Astrocyte of the spinal cord (primary cell): ENCODE measurements around the gene RASGEF1C.

Experiments
- DNase-seq: peaks from one replicate; pipeline ENCODE4 v3.0.0; 2011; ENCODE audit warnings: low read depth, low spot score
- H3K4me3 ChIP-seq: 2 replicates; pipeline ENCODE4 v1.5.1; 2011; ENCODE audit warnings: low read depth, mild to moderate bottlenecking, low read length, moderate library complexity
- in situ Hi-C: cut with HindIII; loops from 2 replicates; pipeline ENCODE4 v1.10.0; 2017; ENCODE audit warnings: low sequenced_read_pairs
- TF ChIP-seq, protein P1 (sequence below): IDR thresholded peaks from 2 replicates; pipeline ENCODE4 v1.5.1; 2012; ENCODE audit warnings: low read depth, mild to moderate bottlenecking, low read length, inconsistent platforms

RASGEF1C gene

DNA sequence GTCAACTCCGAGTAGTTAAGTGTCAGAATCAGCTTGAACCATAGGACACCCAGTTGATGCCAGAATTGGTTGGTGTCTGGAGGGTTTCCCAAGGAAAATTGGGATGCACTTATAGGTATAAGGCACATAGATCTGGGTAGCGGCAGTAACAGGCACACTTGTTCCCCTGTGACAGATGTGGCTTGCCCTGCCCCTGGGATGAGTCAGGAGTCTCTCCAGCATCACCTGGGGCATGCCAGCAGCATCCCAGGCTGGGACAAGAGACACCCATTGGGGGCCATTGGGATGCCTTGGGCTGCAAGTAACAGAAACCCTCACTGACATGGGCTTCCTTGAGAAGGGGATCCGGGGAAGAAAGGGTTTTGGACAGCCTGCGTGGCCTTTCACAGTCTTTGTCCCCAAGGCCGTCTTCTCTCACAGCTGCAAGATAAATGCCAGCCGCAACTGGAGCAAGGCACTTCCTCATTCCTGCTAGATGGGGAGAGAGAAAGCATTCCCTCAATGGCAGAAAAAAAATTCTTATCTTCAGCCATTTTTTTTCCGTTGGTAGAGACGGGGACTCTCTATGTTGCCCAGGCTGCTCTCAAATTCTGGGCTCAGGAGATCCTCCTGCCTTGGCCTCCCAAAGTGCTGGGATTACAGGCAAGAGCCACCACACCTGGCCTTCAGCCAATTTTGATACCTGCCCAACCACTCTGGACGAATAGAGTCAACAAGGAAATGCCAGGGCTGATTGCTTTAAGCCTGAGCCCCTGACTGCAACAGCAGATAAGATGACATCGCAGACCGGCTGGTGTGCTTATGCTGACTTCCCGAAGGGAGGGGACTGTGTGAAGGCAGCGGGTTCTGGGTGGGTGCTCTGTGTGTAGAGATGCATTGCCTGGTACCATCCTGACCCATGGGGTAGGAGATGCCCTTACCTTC lies 124.1 kb downstream of the RASGEF1C start:
- DNase-seq = no peak
- TF ChIP-seq, protein P1, sequence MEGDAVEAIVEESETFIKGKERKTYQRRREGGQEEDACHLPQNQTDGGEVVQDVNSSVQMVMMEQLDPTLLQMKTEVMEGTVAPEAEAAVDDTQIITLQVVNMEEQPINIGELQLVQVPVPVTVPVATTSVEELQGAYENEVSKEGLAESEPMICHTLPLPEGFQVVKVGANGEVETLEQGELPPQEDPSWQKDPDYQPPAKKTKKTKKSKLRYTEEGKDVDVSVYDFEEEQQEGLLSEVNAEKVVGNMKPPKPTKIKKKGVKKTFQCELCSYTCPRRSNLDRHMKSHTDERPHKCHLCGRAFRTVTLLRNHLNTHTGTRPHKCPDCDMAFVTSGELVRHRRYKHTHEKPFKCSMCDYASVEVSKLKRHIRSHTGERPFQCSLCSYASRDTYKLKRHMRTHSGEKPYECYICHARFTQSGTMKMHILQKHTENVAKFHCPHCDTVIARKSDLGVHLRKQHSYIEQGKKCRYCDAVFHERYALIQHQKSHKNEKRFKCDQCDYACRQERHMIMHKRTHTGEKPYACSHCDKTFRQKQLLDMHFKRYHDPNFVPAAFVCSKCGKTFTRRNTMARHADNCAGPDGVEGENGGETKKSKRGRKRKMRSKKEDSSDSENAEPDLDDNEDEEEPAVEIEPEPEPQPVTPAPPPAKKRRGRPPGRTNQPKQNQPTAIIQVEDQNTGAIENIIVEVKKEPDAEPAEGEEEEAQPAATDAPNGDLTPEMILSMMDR = no peak
- in situ Hi-C loops = no loop called here
- no peak overlapping the region for H3K4me3 ChIP-seq

DNA sequence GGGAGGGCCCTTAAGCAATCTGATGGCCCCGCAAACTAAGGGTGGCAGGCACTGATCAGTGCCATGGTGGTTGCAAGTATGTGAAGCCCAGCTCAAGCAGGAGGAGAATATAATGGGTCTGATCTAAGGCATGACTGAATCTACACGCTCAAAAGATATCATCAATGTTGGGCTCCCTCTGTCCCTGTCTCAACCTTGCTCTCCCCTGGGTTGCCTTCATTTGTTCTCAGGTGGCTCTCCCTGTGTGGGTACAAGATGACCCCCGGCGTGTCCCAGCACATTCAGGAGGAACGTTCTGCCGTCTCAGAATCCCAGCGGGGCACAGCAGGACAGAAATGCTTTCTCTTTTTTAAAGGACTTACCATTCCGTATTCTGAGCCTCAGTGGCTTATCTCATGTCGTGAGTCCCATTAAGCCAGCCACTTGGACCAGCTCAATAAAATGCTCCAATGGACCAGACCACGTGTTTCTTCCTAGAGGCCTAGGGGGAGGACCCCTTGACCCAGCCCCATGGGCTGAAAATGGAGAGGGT lies 125.4 kb downstream of the RASGEF1C start:
- no peak for DNase-seq
- TF ChIP-seq, protein P1 = no peak
- in situ Hi-C loops = no loop called here

DNA sequence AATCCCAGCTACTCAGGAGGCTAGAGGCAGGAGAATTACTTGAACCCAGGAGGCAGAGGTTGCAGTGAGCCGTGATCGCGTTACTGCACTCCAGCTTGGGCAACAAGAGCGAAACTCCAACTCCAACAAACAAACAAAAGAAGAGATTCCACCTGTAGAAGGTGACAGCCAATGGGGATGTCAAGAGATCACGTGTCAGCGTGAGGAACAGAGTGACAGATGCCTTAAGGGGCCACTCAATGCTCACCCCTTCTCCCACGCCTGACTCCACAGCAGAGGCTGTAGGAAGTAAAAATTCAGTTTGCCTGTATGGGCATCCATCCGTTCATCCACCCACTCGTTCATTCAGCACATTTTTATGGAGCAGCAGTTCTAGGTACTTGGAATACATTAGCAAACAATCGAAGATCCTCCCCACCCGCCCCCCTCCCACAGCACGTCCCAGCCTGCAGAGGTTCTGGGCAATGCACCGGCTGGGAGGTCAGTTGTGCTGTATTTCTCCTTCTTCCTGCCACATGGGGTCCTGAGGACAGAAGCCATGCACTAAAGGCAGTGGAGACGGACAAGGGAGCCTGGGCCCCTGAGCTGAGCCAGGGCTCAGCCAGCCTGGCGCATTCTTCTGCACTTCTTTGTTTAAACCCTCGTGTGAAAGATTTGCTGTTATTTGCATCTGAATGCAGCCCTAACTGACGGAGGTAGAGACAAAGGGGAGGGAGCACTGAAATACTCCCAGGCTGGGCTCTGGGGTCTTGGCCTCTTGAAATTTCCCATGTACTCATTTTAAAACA lies 126.2 kb downstream of the RASGEF1C start:
- H3K4me3 ChIP-seq = no peak overlapping the region
- TF ChIP-seq, protein P1 = no peak
- in situ Hi-C loops = no loop called here
- no peak for DNase-seq

More for the DNA sequence above, 125.4 kb downstream of the RASGEF1C start:
- H3K4me3 ChIP-seq = no peak overlapping the region

DNA sequence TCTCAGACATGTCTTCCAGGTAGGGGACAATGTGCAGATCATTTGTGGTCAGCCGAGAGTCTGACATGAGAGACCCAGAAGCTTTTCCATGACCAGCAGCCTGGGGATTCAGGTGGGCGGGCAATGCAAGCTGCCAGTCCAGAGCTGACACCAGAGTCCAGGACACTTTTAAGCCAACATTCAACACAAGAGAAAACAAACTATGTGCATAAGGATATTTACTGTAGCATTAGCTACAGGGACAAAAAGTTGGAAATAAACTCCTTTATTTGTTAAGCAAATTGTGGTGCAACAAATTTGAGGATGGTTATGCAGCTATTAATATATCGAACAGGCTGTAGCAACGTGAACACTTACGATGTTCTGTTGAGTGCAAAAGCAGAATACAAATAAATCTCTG lies 127.5 kb downstream of the RASGEF1C start:
- in situ Hi-C loops = no loop called here
- no peak overlapping the region for H3K4me3 ChIP-seq
- TF ChIP-seq, protein P1 = no peak
- DNase-seq = no peak

DNA sequence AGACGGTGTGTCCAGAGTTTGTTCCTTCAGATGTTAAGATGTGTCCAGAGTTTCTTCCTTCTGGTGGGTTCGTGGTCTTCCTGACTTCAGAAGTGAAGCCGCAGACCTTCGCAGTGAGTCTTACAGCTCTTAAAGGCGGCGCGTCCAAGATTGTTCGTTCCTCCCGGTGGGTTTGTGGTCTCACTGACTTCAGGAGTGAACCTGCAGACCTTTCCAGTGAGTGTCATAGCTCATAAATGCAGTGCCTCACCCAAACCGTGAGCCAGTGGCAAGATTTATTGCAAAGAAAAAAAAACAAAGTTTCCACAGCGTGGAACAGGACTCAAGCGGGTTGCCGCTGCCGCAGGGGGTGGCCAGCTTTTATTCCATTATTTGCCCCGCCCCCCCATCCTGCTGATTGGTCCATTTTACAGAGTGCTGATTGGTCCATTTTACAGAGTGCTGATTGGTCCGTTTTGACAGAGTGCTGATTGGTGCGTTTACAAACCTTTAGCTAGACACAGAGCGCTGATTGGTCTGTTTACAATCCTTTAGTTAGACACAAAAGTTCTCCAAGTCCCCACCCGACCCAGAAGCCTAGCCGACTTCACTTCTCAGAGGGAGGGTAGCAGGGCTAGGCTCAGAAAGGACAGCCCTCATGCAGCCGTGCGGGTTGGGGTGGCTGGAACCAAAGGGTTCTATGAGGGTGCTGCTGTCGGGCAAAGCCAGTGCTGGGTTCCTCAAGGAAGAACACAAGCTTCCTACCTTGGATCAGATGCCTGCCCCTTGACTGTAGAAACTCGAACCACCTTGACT lies 128.3 kb downstream of the RASGEF1C start:
- TF ChIP-seq, protein P1 = no peak
- in situ Hi-C loops = no loop called here
- DNase-seq = no peak
- no peak overlapping the region for H3K4me3 ChIP-seq
